Stimulated activated CD8-positive, alpha-beta memory T cell treated with anti-CD3 and anti-CD28 coated beads, Interleukin-7, amount 100 ng/mL, for 4 hours (primary cell): Measurements from ENCODE around the gene GALNT17.
"Not testable (repeated sequence)": the region's sequence is repeated elsewhere in the genome, so short reads cannot be mapped to it uniquely, and the experiment has no call there.

Experiments
- DNase-seq, 2 donors: peaks; one replicate each; pipeline ENCODE4 v3.0.0-alpha.2; 2020; ENCODE audit warnings: low read depth in 2 of 2

Gene GALNT17

DNA sequence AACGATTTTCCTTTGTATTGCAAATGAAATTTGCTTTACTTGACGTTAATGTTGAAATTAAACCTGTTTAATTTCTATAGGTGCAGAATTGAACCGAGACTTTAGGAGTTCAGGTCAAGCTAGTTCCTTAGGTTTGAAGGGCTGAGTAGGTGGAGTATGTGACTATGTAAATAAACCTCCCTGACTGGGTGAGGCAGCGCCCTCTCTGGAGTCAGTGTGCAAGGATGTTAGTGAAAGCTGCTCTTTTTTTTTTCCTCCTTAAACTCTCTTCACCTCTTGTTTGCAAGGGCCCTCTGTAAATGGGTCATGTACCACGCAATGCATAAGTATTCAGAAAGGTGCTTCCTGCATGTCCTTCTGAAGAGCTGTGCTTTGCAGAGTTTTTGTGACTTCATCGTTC lies 33.8 kb downstream of the GALNT17 start:
- no peak for DNase-seq

DNA sequence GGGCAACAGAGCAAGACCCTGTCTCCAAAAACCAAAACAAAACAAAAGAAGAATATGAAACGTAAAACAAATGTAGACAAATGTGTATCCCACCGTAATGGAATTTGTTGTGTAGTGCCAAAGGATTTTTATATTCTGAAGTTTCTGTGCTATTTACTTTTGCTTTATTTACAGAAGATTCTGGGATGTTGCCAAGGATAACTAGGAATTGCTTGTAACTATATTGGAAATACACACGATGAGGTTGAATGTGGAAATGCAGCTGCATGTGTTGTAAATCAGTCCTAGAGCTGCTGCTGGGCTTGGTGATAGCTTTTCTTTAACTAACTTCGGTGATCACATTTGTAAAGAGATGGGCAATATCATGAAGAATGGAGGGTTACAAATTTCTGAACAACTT lies 39.5 kb downstream of the GALNT17 start:
- no peak for DNase-seq

DNA sequence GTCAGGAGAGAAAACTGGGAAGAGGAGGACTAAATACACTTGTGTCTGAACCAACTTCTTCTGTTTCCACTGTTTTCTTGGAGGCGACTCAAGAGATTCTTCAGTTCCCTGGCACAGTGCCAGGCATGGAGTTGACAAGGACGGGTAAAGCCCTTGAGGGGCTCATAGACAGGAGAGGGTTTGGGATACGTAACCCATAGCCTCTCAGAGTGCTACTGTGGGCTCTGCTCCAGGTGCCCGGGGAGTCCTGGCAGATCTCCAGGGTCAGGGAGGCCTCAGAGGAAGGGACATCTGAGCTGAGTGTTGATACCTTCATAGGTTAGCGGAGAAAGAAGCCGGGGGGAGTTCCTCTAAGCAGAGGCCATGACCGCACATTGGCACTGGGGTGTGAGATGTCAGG lies 42.0 kb downstream of the GALNT17 start:
- DNase-seq = no peak

DNA sequence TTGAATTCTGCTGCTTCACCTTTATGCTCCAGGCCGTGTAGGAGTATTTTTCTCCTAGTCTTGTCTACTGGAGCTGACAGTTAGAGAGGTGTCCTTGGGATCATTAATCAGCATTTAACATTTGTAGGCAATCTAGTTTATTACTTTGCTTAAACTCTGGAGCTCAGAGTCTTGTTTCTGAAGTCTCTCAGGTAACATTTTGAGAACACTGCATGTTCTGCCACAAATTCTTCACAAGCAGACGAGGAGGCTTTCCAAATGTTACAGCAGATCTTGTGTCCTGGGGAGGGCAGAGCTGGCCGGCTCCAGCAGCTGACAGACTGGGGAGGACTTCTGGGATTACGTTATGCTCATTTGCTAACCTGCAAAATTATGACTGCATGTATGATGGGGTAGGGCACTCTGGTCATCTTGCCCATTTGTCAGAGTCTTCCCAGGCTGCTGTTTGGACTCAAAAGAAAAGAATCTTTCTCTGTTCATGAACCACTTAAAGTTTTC lies 50.5 kb downstream of the GALNT17 start:
- no peak for DNase-seq

DNA sequence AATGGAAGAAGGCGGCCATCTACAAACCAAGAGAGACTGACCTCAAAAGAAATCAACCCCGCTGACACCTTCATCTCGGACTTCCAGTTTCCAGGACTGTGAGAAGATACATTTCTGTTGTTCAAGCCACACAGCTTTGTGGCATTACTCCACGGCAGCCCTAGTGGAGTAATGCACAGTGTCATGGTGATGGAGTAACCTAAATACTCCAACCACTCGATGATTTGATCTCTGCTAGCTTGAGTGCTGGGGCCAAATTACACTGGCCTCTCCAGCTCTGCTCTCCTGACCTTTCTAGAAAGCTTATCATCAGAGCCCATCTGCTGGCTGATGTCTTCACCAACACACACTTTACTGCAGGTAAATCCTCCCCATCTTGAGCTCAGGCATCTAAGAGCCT lies 52.2 kb downstream of the GALNT17 start:
- DNase-seq = no peak

DNA sequence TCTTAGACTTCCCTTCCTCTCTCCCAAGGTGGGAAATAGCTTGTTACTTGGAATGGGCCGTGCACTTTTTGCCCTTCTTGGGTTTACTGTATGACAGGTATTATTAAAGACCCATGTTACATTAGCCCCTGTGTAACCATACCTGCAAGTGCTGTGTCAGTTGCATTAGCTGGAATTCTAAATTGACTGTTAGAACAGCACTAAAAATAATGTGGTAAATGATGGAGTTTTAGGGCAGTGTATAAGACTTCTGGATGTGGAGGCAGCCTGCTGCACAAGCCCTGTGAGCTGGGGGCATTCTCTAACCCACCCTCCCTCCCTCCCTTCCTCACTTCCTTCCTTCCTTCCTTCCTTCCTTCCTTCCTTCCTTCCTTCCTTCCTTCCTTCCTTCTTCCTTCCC lies 52.7 kb downstream of the GALNT17 start:
- DNase-seq = no peak

DNA sequence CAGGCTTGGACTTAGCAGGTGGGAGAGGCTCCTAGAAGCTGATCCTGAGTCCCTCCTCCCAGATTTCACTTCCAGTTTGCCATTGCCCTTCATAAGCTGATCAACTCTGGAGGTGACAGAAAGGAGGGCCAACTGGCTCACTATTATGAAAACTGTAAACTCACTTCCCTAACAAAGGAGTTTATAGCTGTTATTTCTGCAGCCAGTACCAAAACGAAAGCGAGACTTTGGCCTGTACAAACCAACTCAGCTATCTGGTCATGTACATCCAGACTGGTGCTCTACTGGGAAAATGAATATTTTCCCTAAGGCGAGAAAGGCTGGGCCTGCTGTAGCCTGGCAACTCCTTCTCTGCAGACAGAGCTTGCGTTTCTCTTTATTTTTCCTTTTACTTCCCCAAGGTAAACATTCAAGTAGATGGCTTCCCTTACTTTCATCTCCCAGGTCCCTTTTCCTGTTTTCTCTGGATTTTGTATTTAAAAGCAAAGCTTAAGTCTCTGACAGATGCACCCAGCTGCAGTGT lies 54.7 kb downstream of the GALNT17 start:
- no peak for DNase-seq

DNA sequence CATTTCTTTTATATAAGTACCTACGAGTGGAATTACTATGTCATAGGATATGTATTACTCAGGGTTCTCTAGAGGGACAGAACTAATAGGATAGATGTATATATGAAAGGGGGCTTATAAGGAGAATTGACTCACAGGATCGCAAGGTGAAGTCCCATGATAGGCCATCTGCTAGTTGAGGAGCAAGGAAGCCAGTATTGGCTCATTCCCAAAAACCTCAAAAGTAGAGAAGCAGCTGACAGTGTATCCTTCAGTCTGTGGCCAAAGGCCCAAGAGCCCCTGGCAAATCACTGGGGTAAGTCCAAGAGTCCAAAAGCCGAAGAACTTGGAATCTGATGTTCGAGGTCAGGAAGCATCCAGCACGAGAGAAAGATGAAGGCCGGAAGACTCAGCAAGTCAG lies 59.8 kb downstream of the GALNT17 start:
- no peak for DNase-seq

DNA sequence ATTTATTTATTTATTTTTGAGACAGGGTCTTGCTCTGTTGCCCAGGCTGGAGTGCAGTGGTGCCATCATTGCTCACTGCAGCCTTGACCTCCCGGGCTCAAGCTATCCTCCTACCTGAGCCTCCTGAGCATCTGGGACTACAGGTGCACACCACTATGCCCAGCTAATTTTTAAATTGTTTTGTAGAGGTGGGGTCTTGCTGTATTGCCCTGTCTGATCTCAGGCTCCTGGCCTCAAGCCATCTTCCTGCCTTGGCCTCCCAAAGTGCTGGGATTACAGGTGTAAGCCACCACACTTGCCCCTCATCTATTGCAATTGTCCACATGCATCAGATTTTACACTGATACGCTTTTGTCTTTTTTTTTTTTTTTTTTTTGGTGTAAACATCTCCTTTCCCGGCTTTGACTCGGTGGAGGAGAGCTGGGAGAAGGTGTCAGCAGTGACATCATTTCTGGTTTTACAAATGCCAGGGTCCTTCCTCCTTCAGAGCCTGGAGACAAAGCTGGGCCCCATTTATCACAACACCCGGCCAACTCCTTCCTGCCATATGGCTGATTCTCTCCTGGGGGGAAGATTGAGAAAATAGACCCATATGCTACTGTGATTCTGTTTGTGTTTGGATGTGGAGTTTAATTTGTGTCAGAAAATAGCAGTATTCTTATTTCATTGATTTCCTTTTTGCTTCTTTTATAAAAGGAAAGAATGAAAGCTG lies 61.3 kb downstream of the GALNT17 start:
- DNase-seq = no peak

DNA sequence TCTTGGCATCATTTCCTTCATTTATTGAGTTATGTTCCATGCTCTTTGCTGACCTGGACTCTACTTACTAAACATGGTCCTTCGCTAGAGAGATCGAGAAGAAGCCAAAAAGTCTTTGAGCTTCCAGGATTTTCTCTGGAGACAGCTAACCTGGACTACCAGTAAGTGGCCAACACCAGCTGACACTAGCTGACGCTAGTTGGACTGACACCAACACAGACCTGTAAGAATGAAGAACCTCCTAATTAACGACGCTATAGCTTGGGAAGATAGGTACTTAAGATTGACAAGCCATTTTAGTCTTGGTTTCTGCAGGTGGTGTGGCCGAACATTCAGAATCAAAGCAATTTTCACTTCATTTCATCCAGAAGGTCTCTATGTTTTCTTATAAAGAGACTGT lies 66.4 kb downstream of the GALNT17 start:
- no peak for DNase-seq

DNA sequence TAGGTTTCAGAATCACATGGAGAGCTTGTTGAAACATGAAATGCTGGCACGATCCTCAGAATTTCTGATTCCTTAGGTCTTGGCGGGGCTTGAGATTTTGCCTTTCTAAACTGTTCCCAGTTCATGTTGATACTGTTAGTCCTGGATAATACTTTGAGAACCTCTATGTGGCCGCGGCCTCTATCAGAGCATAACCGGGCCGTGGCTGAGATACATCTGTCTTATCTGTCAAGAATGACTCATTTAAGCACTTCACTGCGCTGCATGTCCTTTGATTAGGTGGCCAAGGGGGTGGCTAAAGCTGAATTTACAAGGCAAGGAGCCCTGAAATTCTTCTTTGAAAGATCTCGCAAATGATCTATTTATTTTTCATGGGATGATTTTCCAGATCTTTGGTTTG lies 66.9 kb downstream of the GALNT17 start:
- DNase-seq = no peak

DNA sequence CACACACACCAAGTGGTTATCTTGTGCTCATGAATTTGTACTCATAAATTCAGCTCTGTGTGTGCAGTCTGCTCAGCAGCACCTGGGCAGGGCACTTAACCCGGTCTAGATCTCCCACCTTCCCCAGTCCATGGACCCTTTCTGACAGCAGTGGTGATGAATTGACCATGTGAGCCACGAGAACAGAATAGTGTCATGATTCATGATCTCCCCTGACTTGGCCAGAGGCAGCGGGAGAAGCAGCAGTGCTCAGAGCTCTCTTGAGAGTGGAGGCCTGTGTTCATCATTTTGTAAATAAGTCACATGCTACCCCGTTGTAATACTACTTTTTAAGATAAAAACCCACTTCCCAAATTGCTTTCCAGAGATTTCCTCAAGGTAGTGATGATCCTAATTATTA lies 74.2 kb downstream of the GALNT17 start:
- DNase-seq = no peak

DNA sequence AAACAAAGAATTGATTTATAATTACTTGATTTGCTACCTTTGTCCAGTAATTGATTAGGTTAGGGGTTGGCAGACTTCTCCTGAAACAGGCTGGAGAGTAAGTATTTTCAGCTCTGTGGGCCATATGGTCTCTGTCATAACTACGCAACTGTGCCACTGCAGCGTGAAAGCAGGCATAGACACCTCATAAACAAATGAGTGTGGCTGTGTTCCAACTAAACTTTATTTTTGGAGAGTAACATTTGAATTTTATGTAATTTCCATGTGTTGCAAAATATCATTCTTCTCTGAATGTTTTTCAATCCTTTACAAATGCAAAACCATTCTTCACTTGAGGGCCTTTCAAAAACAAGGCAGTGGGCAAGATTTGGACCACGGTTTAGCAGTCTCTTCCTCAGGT lies 76.9 kb downstream of the GALNT17 start:
- DNase-seq = no peak

DNA sequence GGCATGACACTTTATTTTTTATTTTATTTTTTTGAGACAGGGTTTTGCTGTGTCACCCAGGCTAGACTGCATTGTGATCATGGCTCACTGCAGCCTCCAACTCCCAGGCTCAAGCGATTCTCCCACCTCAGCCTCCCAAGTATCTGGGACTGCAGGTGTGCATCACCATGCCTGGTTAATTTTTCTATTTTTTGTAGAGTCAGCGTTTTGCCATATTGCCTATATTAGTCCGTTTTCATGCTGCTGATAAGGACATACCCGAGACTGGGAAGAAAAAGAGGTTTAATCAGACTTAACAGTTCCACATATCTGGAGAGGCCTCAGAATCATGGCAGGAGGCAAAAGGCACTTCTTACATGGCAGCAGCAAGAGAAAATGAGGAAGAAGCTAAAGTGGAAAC lies 77.5 kb downstream of the GALNT17 start:
- DNase-seq = not testable (repeated sequence)

DNA sequence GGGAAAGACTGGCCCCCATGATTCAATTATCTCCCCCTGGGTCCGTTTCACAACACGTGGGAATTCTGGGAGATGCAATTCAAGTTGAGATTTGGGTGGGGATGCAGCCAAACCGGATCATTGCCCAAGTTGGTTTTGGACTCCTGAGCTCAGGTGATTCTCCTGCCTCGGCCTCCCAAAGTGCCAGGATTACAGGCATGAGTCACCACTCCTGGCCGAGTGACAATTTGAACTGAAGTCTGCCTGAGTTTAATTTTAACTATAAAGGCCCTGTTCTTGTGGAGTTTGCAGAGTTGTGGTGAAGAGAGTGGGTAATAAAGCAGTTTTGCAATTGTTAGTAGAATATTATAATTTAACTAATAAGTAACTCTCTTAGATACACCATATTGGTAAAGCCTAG lies 78.3 kb downstream of the GALNT17 start:
- DNase-seq = no peak

DNA sequence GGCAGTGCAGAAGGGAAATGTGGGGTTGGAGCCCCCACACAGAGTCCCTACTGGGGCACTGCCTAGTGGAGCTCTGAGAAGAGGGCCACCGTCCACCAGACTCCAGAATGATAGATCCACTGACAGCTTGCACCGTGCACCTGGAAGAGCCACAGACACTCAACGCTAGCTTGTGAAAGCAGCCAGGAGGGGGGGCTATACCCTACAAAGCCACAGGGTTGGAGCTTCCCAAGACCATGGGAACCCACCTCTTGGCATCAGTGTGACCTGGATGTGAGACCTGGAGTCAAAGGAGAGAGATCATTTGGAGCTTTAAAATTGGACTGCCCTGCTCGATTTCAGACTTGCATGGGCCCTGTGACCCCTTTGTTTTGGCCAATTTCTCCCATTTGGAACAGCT lies 80.5 kb downstream of the GALNT17 start:
- DNase-seq = not testable (repeated sequence)

DNA sequence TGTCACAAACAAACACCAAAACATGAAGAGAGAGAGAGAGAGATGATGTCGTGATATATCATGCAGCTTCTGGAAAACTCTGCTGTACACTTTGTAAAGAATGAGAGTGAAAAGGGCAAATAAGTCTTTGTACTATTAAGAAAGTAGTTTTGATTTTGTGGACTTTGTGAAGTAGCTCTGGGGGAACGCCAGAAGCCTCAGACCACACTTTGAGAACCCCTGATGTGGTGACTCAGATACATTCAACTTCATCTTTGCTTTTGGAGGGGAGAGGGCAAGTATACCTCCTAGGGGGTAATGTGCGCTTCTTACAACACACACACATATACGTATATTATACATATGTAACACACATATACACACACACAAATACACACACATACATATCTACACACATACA lies 84.3 kb downstream of the GALNT17 start:
- DNase-seq = no peak

DNA sequence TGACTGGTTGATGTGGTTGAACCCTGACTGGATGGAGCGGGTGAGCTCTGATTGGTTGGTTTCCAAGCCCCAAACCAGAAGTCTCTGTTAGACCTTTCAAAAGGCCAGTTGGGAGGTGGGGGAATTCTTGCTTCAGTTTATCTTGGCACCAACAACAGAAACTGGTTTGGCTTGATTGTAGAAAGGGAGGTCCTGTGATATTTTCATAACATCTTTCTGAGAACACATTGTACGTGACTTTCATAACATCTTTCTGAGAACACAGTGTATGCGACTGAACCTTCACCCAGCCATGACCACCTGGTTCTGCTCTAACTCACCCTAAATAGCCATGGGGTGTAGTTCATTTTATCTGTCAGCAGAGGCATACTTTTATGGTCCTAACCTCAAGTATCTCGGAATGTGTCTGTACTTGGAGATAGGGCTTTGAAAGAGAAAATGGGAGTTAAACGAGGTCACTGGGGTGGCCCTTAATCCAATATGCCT lies 88.3 kb downstream of the GALNT17 start:
- DNase-seq = no peak

DNA sequence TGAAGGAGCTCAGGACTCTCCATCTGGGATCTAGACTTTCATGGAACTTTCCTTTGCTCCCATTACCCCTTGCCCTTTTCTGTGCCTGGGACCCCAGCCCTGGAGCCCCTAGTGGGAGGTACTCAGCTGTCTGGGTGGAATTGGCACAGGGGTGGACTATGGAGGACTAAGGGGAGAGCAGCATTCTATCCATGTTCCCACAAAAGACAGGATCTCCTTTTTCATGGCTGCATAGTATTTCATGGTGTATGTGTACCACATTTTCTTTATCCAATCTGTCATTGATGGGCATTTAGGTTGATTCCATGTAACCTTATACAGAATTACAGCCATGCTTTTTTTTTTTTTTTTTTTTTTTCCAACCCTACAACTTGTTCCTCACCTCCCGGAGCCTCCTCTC lies 89.1 kb downstream of the GALNT17 start:
- DNase-seq = no peak

DNA sequence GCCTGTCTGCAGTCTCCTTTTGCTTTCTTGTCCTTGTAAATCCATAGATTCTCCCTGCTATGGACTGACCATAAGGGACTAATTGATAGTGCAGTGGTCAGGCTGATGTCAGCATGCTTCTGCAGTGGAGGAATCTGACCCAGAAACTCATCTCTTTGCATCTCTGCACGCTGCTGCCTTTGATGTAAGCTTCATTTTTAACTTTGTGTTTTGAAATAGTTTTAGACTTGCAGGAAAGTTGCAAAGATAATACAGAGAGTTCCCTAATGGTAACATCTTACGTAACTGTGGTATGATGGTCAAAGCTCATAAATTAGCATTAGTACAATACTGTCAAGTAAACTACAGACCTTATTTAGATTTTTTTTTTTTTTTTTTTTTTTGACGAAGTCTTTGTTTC lies 89.6 kb downstream of the GALNT17 start:
- DNase-seq = no peak

DNA sequence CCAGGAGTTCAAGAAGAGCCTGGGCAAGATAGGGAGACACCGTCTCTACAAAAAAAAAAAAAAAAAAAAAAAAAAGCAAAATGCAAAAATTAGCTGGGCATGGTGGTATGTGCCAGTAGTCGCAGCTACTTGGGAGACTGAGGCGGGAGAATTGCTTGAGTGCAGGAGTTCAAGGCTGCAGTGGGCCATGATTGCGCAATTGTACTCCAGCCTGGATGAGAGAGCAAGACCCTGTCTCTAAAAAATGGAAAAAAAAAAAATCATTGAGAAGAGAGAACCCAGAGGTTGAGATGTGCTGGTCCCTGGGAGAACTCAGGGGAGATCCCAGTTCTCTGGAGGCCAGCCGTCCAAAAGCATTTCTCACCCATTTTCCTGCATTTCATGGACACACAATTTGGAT lies 95.2 kb downstream of the GALNT17 start:
- DNase-seq = no peak

DNA sequence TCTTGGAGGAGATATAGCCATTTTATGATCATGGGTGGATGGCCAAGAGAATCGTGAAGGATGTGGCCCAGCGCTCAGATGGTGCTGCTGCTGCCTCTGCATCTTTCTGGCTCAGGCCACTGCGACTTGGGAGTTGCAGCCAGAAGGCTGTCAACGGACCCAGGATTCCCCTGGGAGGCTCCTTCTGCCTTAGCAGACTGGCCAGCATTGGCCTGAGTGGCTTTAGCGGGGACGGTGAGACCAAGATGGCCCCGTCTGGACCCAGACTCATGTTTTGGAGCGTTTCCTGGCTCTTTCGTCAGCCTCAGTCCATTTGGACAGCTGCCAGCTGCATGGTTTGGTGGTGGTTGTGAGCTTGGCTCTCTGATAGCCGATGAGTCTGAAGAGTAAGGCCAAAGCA lies 97.2 kb downstream of the GALNT17 start:
- no peak for DNase-seq

DNA sequence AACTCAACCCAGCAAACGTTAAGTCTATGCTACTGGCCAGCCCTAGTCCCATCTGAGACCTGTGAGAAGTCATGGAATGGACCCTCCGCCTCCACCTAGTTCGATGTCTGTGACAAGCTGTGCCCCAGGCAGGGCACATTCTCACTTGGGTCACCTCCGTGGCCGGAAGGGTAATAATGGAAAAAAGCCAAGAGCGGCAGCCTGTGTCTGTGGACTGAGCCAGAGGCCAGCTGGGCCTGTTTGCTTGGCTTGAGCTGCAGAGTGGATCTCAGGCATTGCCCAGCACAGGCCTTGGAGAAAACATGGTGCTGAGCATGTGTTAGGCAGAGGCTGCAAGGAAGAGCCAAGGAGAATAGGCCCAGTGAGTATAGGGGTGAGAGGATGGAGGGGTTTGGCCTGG lies 97.8 kb downstream of the GALNT17 start:
- no peak for DNase-seq

DNA sequence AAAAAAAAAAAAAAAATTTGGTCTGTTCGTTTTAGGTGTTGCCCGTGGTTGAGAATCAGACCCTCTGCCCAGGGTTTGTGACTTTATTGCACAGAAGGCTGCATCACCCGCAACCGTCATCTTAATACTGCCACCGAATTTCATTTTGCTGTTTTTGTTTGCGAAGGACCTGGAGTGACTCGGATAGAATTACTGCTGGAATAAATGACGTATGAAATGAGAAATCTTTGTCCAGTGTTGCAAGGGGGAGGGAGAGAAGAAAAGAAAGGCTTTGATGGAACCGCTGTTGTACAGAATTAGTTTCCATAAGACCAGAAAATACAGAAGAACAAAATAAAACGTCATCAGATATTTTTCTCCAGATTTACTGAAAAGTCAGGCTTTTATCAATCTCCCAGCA lies 103.3 kb downstream of the GALNT17 start:
- no peak for DNase-seq
